COLO668 (cell line): Measurements from ENCODE around the gene GOLGA6A.

ENCODE experiments used
- DNase-seq: peaks from one replicate; lab custom pipeline; 2025; ENCODE audit not compliant: unreplicated experiment; lab: John Stamatoyannopoulos, UW

Gene GOLGA6A

DNA sequence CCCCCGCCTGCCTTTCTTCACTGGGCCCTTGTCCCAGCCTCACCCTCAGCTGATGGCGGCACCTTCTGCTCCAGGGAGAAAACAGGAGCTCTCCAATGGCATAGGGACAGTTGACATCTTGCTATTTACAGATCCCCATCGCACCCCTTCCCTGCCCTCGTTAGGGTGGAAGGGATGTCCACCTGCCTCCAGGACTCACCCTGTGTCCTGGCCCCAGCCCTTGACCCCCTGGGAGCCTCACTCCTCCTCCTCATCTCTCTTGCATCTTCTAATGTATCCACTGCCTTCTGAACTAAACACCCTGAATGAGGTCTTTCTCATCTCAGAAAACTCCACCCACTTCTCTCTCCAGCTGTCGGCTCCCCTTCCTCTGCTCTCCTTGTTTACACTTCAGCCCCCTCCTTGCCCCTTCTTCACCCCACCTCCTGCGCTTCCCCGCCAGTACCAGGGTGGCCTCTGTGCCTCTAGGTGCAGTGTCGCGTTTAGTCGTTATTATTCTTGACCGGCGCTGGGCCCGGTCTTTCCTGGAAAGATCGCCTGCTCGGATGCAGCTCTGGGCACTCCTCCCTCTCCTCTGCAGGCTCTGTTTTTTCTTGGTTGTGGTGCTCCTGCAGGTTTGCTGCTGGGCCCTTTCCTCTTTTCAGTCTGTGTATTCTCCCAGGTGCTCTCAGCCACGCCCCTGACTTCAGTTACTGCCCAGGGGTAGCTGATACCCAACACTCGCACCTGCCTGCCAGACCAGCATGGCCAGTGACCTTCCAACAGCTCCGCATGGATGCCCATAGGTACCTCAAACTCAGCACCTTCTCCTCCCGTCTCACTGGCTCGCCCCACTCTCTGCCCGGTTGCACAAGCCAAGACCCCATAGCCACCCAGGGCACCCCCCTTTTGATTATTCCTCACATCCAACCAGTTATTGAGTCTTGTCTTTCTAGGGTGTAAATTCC lies 44.9 kb downstream of the GOLGA6A start:
- no peak for DNase-seq

DNA sequence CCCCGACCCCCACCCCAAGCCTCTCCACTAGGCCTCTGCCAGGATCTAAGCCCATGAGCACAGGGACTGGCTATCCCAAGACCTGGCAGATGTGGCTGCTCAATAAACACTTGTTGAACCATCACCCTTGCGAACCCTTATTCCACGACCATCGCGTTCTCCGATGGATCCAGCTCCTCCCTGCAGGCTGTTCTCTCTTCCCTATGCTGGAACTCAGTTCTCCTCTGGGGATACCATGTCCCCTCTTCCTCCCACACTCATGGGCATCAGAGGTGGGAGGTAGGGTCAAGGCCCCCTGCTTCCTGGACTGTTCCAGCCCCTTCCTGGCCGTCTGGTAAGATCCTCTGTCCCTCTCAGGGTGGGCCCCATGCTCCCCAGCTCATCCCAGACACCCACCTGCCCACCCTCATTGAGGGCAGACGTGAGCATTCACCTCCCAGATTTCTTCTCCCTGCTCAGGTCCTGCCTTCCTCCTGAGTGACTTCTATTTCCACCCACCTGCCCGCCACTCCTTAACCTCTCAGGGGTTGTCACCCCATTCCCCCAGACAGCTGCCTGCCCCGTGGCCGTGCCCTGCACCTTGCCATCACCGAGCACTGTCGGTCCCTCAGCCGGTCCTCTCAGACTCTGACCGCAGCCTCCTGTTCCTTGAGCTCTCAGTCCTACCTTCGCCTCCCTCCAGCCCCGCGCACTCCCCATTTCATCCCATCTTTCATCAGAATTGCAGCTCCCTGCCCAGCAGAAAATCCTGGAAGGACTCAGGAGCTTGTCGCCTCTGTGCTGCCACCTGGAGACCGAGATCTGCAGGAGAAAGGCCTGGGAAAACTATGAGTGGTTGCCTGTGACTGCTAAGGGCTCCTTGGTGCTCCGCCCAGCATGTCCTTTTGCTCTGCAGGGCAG lies 45.8 kb downstream of the GOLGA6A start:
- peak; percentile 23 for DNase-seq

DNA sequence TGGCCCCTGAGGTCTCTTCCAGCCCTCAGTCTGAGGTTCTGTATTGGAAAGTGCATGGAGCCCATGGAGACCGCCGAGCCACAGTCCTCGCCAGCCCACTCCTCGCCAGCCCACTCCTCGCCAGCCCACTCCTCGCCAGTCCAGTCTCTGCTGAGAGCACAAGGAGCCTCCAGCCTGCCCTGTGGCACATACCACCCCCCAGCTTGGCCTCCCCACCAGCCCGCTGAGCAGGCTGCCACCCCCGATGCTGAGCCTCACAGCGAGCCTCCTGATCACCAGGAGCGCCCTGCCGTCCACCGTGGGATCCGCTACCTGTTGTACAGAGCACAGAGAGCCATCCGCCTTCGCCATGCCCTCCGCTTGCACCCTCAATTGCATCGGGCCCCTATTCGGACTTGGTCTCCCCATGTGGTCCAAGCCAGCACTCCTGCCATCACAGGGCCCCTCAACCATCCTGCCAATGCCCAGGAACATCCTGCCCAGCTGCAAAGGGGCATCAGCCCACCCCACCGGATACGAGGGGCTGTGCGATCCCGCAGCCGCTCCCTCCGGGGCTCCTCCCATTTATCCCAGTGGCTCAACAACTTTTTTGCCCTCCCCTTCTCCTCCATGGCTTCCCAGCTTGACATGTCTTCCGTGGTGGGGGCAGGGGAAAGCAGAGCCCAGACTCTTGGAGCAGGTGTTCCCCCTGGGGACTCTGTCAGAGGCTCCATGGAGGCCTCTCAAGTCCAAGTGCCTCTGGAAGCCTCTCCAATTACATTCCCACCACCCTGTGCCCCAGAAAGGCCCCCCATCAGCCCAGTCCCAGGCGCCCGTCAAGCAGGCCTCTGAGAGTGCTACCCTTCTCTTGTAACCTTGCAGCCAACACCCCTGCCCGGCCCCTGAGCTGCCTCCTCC lies 47.0 kb downstream of the GOLGA6A start:
- DNase-seq, result no peak

DNA sequence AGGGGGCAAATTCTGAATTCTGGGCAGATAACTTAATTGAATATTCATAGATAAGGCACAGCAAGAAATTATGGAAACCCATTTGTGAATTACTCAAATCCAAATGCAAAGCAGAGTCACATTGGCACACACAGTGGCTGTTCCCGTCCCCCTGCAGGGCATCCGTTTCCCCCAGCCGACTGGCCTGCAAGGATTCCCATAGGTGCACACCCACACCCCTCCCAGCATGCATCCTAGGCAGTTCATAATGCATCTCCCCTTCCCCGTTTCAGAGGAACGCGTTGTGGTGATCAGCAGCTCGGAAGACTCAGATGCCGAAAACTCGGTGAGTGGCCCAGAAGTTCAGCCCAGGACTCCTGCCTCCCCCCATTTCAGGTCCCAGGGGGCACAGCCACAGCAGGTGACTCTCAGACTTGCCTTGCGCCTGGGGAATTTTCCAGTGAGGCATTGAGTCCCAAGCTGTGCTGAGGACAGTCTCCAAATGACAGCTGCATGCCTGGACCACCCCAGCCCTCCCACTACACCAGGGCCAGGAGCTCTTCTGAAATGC lies 48.1 kb downstream of the GOLGA6A start:
- no peak for DNase-seq

DNA sequence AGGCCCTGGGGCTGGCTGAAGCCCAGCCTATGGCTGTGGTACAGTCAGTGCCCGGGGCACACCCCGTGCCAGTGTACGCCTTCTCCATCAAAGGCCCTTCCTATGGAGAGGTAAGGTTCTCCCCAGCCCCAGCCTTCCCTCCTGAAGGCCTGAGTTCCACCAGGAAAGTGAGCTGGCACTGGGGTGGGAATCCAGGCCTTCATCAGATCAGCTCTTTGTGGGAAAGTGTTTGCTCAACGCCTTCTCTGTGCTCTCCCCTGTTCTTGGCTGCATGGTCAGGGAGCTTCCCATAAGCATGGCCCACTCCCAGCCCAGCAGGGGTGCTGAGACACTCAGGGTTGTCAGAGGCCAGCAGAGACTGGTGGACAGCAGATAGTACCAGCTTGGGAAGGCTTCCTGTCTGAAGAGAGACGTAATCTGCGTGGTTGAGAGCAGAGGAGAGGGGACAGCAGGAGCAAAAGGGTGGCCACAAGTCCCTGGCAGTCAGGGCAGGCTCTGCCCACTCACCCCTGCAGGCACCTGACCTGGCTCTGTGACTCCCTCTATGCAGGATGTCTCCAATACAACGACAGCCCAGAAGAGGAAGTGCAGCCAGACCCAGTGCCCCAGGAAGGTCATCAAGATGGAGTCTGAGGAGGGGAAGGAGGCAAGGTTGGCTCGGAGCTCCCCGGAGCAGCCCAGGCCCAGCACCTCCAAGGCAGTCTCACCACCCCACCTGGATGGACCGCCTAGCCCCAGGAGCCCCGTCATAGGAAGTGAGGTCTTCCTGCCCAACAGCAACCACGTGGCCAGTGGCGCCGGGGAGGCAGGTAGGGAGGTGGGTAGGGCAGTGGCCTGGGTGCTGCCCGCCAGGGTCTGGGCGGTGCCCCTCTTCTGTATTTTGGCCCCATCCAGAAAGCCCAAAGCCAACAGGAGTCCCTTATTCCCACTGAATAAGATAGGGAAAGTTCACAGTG lies 49.5 kb downstream of the GOLGA6A start:
- DNase-seq, result no peak

DNA sequence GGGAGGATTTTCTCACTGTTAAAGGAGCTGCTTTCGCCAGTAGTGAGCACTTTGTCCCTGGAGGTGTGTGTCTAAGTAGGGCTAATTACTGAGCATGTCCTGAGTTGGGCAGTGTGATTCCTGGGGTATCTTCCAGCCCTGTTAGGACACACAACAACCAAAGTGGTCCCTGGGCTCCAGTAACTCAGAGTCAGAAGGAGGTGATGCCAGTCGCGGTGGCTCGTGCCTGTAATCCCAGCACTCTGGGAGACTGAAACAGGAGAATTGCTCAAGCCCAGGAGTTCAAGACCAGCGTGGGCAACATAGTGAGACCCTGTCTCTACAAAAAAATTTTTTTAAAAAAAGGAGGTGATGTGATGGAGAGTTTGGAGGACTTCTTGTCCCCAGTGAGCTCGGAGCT lies 50.3 kb downstream of the GOLGA6A start:
- no peak for DNase-seq

DNA sequence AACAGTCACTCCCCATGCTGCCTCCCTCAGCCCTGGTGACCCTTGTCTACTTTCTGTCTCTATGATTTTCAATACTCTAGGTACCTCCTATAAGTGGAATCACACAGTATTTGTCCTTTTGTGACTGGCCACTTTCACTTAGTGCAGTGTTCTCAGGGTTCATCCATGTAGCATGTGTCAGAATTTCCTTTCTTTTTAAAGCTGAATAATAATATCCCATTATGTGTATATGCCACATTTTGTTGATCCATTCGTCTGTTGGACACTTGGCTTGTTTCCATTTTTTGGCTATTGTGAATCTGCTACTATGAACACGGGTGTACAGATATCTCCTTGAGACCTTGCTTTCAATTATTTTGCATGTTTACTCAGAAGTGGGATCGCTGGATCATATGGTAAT lies 53.7 kb downstream of the GOLGA6A start:
- DNase-seq, result no peak

DNA sequence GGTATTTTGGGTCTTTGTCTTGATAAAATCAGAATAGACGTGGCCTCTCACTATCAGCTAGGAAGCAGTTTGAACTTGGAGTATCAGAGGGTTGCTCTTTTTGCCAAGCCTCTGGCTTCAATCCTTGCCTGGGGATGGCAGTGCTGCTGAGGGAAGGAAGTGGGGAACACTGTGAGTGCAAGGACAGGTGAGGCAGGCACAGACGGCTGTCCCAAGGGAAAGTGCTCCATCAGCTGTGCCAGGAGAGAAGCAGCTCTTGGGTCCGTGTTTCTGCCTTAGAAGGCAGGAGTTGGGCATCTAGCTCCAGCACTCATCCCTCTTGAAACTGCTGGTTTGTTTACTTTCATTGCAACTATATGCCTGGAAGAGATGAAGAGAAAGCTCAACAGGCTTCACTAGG lies 54.7 kb downstream of the GOLGA6A start:
- no peak for DNase-seq

DNA sequence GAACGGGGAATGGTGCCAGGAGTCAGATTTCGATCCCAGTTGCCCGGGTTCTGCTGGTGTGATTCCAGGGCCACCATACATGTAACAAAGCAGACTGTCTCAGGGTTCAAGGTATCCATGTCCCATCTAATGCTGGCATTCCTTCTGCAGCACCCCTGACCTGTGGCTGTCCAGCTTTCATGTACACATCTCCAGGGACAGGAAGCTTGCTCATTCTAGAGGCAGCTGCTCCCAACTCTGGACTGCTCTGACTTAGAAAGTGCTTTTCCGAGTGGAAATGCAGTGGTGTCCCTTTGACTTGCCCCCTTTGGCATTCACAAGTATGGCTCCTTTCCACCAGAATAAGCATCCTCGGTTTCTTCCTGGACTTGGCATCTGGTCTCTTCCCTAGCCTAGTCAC lies 56.9 kb downstream of the GOLGA6A start:
- no peak for DNase-seq

DNA sequence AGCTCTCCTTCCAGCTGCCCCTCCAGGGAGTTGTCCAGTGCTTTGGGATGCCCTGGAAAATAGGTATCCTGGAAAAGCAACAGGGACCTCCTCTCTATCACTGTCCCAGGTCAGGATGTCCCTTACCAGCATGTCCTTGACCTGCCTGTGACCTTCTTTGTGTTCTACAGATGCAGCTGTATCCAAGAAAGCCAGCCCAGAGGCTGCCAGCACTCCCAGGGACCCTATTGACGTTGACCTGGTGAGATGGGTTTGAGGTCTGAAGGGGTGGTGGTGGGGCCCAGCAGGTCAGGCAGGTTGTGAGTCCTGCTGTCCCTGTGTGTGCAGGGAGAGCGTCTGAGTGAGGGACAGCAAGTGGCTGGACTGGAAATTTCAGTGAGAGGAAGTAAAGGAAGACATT lies 57.7 kb downstream of the GOLGA6A start:
- DNase-seq, result no peak

DNA sequence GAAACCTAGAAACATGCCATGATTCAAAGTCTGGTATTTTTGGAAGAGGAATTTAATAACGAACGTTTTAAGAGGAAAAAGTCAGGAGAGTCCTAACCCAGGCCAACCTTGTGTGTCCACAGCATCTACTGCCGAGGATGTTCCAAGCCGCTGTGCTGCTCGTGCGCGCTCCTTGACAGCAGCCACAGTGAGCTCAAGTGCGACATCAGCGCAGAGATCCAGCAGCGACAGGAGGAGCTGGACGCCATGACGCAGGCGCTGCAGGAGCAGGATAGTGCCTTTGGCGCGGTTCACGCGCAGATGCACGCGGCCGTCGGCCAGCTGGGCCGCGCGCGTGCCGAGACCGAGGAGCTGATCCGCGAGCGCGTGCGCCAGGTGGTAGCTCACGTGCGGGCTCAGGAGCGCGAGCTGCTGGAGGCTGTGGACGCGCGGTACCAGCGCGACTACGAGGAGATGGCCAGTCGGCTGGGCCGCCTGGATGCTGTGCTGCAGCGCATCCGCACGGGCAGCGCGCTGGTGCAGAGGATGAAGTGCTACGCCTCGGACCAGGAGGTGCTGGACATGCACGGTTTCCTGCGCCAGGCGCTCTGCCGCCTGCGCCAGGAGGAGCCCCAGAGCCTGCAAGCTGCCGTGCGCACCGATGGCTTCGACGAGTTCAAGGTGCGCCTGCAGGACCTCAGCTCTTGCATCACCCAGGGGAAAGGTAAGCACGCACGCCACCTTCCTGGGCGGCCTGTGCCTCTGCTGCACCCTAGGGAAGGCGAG lies 59.5 kb downstream of the GOLGA6A start:
- no peak for DNase-seq
